Rectal smooth muscle tissue (tissue), 1 donor: Measurements from ENCODE around the gene MAGEA9.
"Not testable (repeated sequence)": the region's sequence is repeated elsewhere in the genome, so short reads cannot be mapped to it uniquely, and the experiment has no call there.

Experiments used
- H3K27ac ChIP-seq: one replicate; pipeline ENCODE4 v1.7.0; 2013; ENCODE audit warnings: low read depth, low read length, inconsistent platforms
- H3K27me3 ChIP-seq: one replicate; pipeline ENCODE4 v1.7.0; 2013; ENCODE audit warnings: low read length; ENCODE audit not compliant: control insufficient read depth, insufficient read depth
- H3K36me3 ChIP-seq: one replicate; pipeline ENCODE4 v1.7.0; 2013; ENCODE audit warnings: low read length; ENCODE audit not compliant: control insufficient read depth, insufficient read depth
- H3K4me1 ChIP-seq: one replicate; pipeline ENCODE4 v1.7.0; 2013; ENCODE audit warnings: low read length; ENCODE audit not compliant: control insufficient read depth, insufficient read depth
- H3K4me3 ChIP-seq: one replicate; pipeline ENCODE4 v1.7.0; 2013; ENCODE audit warnings: low read length
- H3K9ac ChIP-seq: one replicate; pipeline ENCODE4 v1.7.0; 2013; ENCODE audit warnings: low read length

Gene MAGEA9

GRCh38 chrX:149829751-149830191 is 48.0 kb downstream of the MAGEA9 start:
- Histone ChIP-seq H3K4me1 (no peaks in the 10 kb centered on the region), H3K36me3 (no peaks in the 10 kb centered on the region), H3K27ac (peak overlapping the region; percentile 55), H3K4me3 (no peak overlapping the region), H3K9ac (no peak overlapping the region), H3K27me3 (no peaks in the 10 kb centered on the region)

GRCh38 chrX:149830192-149830873 is 48.6 kb downstream of the MAGEA9 start:
- Histone ChIP-seq H3K9ac (no peak overlapping the region), H3K27ac (peak overlapping the region; percentile 55), H3K27me3 (no peaks in the 10 kb centered on the region), H3K4me1 (no peaks in the 10 kb centered on the region), H3K4me3 (peak overlapping the region; percentile 44), H3K36me3 (no peaks in the 10 kb centered on the region)

GRCh38 chrX:149831473-149831872 is 49.7 kb downstream of the MAGEA9 start:
- Histone ChIP-seq H3K4me3 (no peak overlapping the region), H3K36me3 (no peaks in the 10 kb centered on the region), H3K27ac (no peak overlapping the region), H3K27me3 (no peaks in the 10 kb centered on the region), H3K4me1 (no peaks in the 10 kb centered on the region), H3K9ac (no peak overlapping the region)

DNA sequence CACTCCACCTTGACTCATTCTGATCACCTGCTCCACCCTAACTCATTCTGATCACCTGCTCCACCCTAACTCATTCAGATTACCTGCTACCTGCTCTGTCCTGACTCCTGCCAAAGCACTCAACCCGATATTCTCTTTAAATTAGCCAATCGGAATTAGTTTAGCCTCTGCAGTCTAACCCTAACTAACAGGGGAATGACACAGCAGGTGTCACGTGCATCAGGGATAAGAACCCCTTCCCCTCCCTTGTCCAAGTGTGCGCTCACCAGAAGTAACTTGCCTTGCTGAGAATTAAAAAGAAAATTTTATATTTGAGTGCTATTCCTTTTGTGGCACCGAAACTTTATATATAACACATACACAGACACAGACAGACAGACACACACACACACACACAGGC is 55.0 kb downstream of the MAGEA9 start:
- H3K4me1 ChIP-seq, H3K9ac ChIP-seq, H3K27ac ChIP-seq, H3K36me3 ChIP-seq, H3K27me3 ChIP-seq, H3K4me3 ChIP-seq: not testable (repeated sequence)

DNA sequence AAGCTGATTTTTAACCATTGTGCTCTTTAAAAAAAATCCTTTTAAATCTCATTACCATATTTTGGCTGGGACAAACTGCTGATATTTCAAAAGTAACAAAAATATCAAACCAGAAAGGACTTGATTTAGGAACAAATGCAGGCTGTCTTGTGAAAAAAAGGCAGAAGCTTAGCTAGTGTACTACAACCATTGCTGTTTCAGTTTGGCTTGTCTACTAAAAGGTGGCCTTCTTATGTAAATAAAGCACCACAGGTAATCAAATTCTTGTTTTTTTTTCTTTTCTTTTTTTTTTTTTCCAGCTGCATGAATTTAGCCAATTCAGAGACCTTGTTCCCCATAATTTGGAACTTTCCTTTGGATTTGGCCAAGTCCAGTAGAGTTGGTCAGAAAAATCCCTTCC is 55.4 kb downstream of the MAGEA9 start:
- H3K36me3 ChIP-seq, result no peaks in the 10 kb centered on the region
- no peaks in the 10 kb centered on the region for H3K4me1 ChIP-seq

More for the DNA sequence above, 55.4 kb downstream of the MAGEA9 start:
- Histone ChIP-seq H3K27ac (no peak overlapping the region), H3K27me3 (no peaks in the 10 kb centered on the region), H3K9ac (no peak overlapping the region), H3K4me3 (no peak overlapping the region)
